ENCODE results near the gene PRAC2. TPM values are rescaled to one million over a fixed set of nuclear protein-coding genes. Genes with fewer than 3 reads are reported as not detected.

The PRAC2 gene
- total RNA-seq, 2 donors from 2014 or later, result 10.1 to 11.7 TPM

Small RNAs within 50 kb of the gene (microRNA-seq; reads per million reads assigned to microRNA genes)
- 0 reads per million in 2 donors for gene MIR3185

Other genes starting within 250 kb of the PRAC2 start
- not detected for gene HOXB1, start 192.2 kb upstream of the PRAC2 start, total RNA-seq
- gene HOXB2, start 178.1 kb upstream of the PRAC2 start, total RNA-seq, result 1 to 10 TPM; 2.5 to 7.0 TPM
- 1 to 10 TPM; 3.0 to 3.9 TPM for gene HOXB4, start 144.8 kb upstream of the PRAC2 start, total RNA-seq
- 10 to 100 TPM; 35.8 to 41.9 TPM for gene HOXB3, start 132.9 kb upstream of the PRAC2 start, total RNA-seq
- gene HOXB5, start 129.4 kb upstream of the PRAC2 start, total RNA-seq, result 10 to 100 TPM; 14.5 to 16.4 TPM
- 10 to 100 TPM; 39.3 to 43.3 TPM for gene HOXB6, start 118.2 kb upstream of the PRAC2 start, total RNA-seq
- gene HOXB7, start 112.2 kb upstream of the PRAC2 start, total RNA-seq, result 10 to 100 TPM; 26.6 to 30.2 TPM
- 1 to 10 TPM; 6.3 TPM for gene HOXB8, start 107.9 kb upstream of the PRAC2 start, total RNA-seq
- gene HOXB9, start 96.8 kb upstream of the PRAC2 start, total RNA-seq, result 10 to 100 TPM; 35.9 to 59.2 TPM
- gene PRAC1, start 667 bp upstream of the PRAC2 start, total RNA-seq, result 100 to 1,000 TPM; 200 to 261 TPM
- 10 to 100 TPM; 39.4 to 88.0 TPM for gene HOXB13, start 5.6 kb downstream of the PRAC2 start, total RNA-seq
- 10 to 100 TPM in 1 of 2 donors, 1 to 10 TPM in 1; 4.9 to 14.3 TPM for gene TTLL6, start 94.0 kb downstream of the PRAC2 start, total RNA-seq
- gene CALCOCO2, start 107.8 kb downstream of the PRAC2 start, total RNA-seq, result 100 to 1,000 TPM; 208 to 215 TPM
- gene ATP5MC1, start 169.6 kb downstream of the PRAC2 start, total RNA-seq, result 100 to 1,000 TPM; 180 to 246 TPM
- 10 to 100 TPM; 65.7 to 65.8 TPM for gene UBE2Z, start 185.2 kb downstream of the PRAC2 start, total RNA-seq
- 100 to 1,000 TPM; 101 to 123 TPM for gene SNF8, start 221.7 kb downstream of the PRAC2 start, total RNA-seq
- not detected for gene GIP, start 245.4 kb downstream of the PRAC2 start, total RNA-seq

Measured in left colon (tissue), 2 donors.